Measurements from ENCODE around the gene PARP3. TPM values are rescaled to one million over a fixed set of nuclear protein-coding genes. Genes with fewer than 3 reads are reported as not detected.

Gene PARP3
- polyA plus RNA-seq, 1 of the 3 experiments (the other 2 are of a cell fraction): 31.1 TPM

GRCh38 chr3:51962854-51963530 is 20.8 kb downstream of the PARP3 start:
- no peak for DNase-seq
- no peak overlapping the region for H3K4me3 ChIP-seq (ENCODE audit: low read depth in 2 of 2, low read length in 1 of 2)
- H3K4me1 ChIP-seq (ENCODE audit: control insufficient read depth in 1 of 2, insufficient read depth in 2 of 2, low read depth in 1 of 2, low read length in 1 of 2): peaks cover 4 to 34% of the 10 kb centered on the region in 2 experiments; a peak in 2 of 4 replicates
- ChIA-PET CTCF (interaction anchor here (1.3 to 10.7 kb wide), 4 partner anchors 8 to 21 kb away, joined by 4 to 84 read pairs (median 14); partner anchors contain the start of genes ABHD14A, ABHD14B, ACY1 and GPR62), POLR2A (interaction anchor here (0.6 to 1.7 kb wide), 5 partner anchors 10 to 33 kb away, joined by 3 to 4 read pairs (median 3); partner anchors contain the start of genes ABHD14A and RPL29)
- no peak overlapping the region for H2AFZ ChIP-seq (ENCODE audit: low read depth)
- no peak overlapping the region for H3K27ac ChIP-seq (ENCODE audit: low read depth in 2 of 2, low read length in 1 of 2)
- H3K36me3 ChIP-seq (replicated peaks in 1 of 2; ENCODE audit: control insufficient read depth in 1 of 2, insufficient read depth in 2 of 2, low read length in 1 of 2): peaks cover 0 to 33% of the 10 kb centered on the region in 2 experiments
- H3K27me3 ChIP-seq (ENCODE audit: insufficient read depth): no peaks in the 10 kb centered on the region
- no peak overlapping the region for H3K9ac ChIP-seq
- no peaks in the 10 kb centered on the region for H3F3A ChIP-seq (replicated peaks; ENCODE audit: insufficient read depth)
- 95% methylated on average over 3 of the region's 6 CpGs for WGBS (ENCODE audit: low lambda C conversion rate)
- no peaks in the 10 kb centered on the region for H3K9me2 ChIP-seq
- 0 out of 2 replicates have a peak, but pooled peaks cover 4% of the 10 kb centered on the region for H4K20me1 ChIP-seq (ENCODE audit: insufficient read depth)
- no peaks in the 10 kb centered on the region for H3K9me3 ChIP-seq
- H3K79me2 ChIP-seq (ENCODE audit: insufficient read depth): peaks cover 37% of the 10 kb centered on the region
- no peak overlapping the region for H3K4me2 ChIP-seq
- TF ChIP-seq RCOR1 (IDR thresholded peaks at IDR 0.05; ENCODE audit: low read length) (no peak), GATA2 (CRISPR knock-in tag; IDR thresholded peaks at IDR 0.05) (no peak), SIN3A (IDR thresholded peaks at IDR 0.05; ENCODE audit: borderline replicate concordance, low read depth, low read length) (no peak), USF2 (IDR thresholded peaks at IDR 0.05; ENCODE audit: borderline replicate concordance, low read depth, low read length) (no peak), CHD2 (IDR thresholded peaks at IDR 0.05; ENCODE audit: low read length, partially characterized antibody) (no peak), ZBTB33 (IDR thresholded peaks at IDR 0.05; ENCODE audit: borderline replicate concordance, low read depth) (no peak), REST (IDR thresholded peaks at IDR 0.05; ENCODE audit: low read depth, low read length) (no peak), RAD21 (IDR thresholded peaks at IDR 0.05; ENCODE audit: low read length) (no peak), YY1 (IDR thresholded peaks at IDR 0.05; ENCODE audit: low read depth) (no peak), MEF2A (IDR thresholded peaks at IDR 0.05; ENCODE audit: borderline replicate concordance, low read depth) (no peak), CTCF (IDR thresholded peaks at IDR 0.05) (no peak), IRF3 (IDR thresholded peaks at IDR 0.05; ENCODE audit: low read depth, low read length) (no peak), SMC3 (IDR thresholded peaks at IDR 0.05; ENCODE audit: low read depth, low read length) (no peak)

All from SK-N-SH (cell line).